HCT116 (cell line): Measurements from ENCODE around the gene LSP1. TPM values are rescaled to one million over a fixed set of nuclear protein-coding genes. Genes with fewer than 3 reads are reported as not detected.

ENCODE experiments used
- ATAC-seq: fragments of 200-7000 bp; cut with Tn5 transposase; 2 replicates; pipeline ENCODE4 v1.9.1; 2020; ENCODE audit warnings: mild to moderate bottlenecking, moderate library complexity
- BruUV-seq: library from RNA; stranded (reverse); fragments of 400-500 nt; replicated peaks from 2 replicates; lab custom pipeline; 2021; lab: Mats Ljungman, UMichigan
- CTCF ChIA-PET: fragments of 300-600 bp; sonication (Branson Sonifier 250); formaldehyde crosslinking; loops from one replicate; lab custom pipeline; 2021; ENCODE audit warnings: antibody characterized with exemption; lab: Charles Lee
- POLR2A ChIA-PET: fragments of 300-600, 350-600 bp; sonication (Branson Sonifier 250); formaldehyde crosslinking; loops from one replicate; lab custom pipeline; 2021; ENCODE audit warnings: antibody characterized with exemption; lab: Charles Lee
- RAD21 ChIA-PET, 2 experiments: fragments of 300-600 bp; sonication (Branson Sonifier 250); formaldehyde crosslinking; loops; one replicate each; lab custom pipeline; 2023; ENCODE audit warnings: low total read pairs in 2 of 2; ENCODE audit not compliant: uncharacterized antibody in 2 of 2, unreplicated experiment in 2 of 2, low non-redundant PET in 1 of 2; lab: Charles Lee
- DNase-seq: peaks from one replicate; pipeline ENCODE4 v3.0.0-alpha.2; 2010; ENCODE audit warnings: low read depth, low spot score
- H2AFZ ChIP-seq: fragments of 200-600 bp; shearing (Covaris generic), sonication (generic); 2 replicates; pipeline ENCODE4 v1.6.1; 2017; ENCODE audit warnings: low read depth, mixed run types, mixed read lengths, antibody characterized with exemption, low read length; ENCODE audit not compliant: poor library complexity, severe bottlenecking
- H3K27ac ChIP-seq: 2 replicates; pipeline ENCODE4 v1.5.1; 2012; ENCODE audit warnings: low read depth, low read length
- H3K27me3 ChIP-seq: fragments of 200-600 bp; sonication (generic); 2 replicates; pipeline ENCODE4 v1.6.1; 2016; ENCODE audit warnings: mixed run types, low read length, mixed read lengths; ENCODE audit not compliant: insufficient read depth
- H3K36me3 ChIP-seq, 2 experiments: fragments of 200-500 bp in 1 of 2; fragments of 200-600 bp in 1 of 2; sonication (Bioruptor generic) in 1 of 2; sonication (generic) in 1 of 2; 2 replicates each; pipeline versions ENCODE4 v1.5.1 to v1.6.1; 2014 to 2016; ENCODE audit warnings: low read length in 2 of 2, inconsistent platforms in 1 of 2, mixed read lengths in 1 of 2, mixed run types in 1 of 2; ENCODE audit not compliant: insufficient read depth in 2 of 2, control insufficient read depth in 1 of 2
- H3K4me1 ChIP-seq, 2 experiments: fragments of 200-600 bp in 1 of 2; sonication (generic) in 1 of 2; 2 replicates each; pipeline versions ENCODE4 v1.5.1 to v1.6.1; 2012 to 2017; ENCODE audit warnings: low read length in 2 of 2, inconsistent platforms in 1 of 2, mild to moderate bottlenecking in 1 of 2, mixed read lengths in 1 of 2, mixed run types in 1 of 2, moderate library complexity in 1 of 2; ENCODE audit not compliant: insufficient read depth in 2 of 2, control insufficient read depth in 1 of 2
- H3K4me2 ChIP-seq: fragments of 200-600 bp; sonication (generic); 2 replicates; pipeline ENCODE4 v1.6.1; 2017; ENCODE audit warnings: mixed run types, low read length, mixed read lengths
- H3K4me3 ChIP-seq, 2 experiments: fragments of 200-600 bp in 1 of 2; sonication (generic) in 1 of 2; replicated peaks in 1 of 2; 2 replicates each; pipeline ENCODE4 v1.5.1; 2011 to 2016; ENCODE audit warnings: low read length in 2 of 2, control low read depth in 1 of 2, low read depth in 1 of 2, mild to moderate bottlenecking in 1 of 2, mixed read lengths in 1 of 2, mixed run types in 1 of 2
- H3K79me2 ChIP-seq: fragments of 200-600 bp; sonication (generic); 2 replicates; pipeline ENCODE4 v1.6.1; 2017; ENCODE audit warnings: mild to moderate bottlenecking, mixed run types, low read length, moderate library complexity, mixed read lengths; ENCODE audit not compliant: insufficient read depth
- H3K9ac ChIP-seq: fragments of 200-600 bp; sonication (generic); 2 replicates; pipeline ENCODE4 v1.6.1; 2016; ENCODE audit warnings: low read length, mixed read lengths
- H3K9me2 ChIP-seq: fragments of 200-600 bp; sonication (generic), shearing (Covaris generic); 2 replicates; pipeline ENCODE4 v1.6.1; 2017; ENCODE audit warnings: mixed run types, mild to moderate bottlenecking, moderate library complexity; ENCODE audit not compliant: insufficient read depth
- H3K9me3 ChIP-seq, 2 experiments: fragments of 200-500 bp in 1 of 2; fragments of 200-600 bp in 1 of 2; sonication (Bioruptor generic) in 1 of 2; sonication (generic) in 1 of 2; 2 replicates each; pipeline ENCODE4 v1.6.1; 2014 to 2017; ENCODE audit warnings: low read length in 2 of 2, mixed read lengths in 2 of 2, inconsistent platforms in 1 of 2, low read depth in 1 of 2, mild to moderate bottlenecking in 1 of 2, mixed run types in 1 of 2, moderate library complexity in 1 of 2; ENCODE audit not compliant: control insufficient read depth in 1 of 2, insufficient read depth in 1 of 2
- H4K20me1 ChIP-seq: fragments of 200-600 bp; sonication (generic), shearing (Covaris generic); 2 replicates; pipeline ENCODE4 v1.6.1; 2017; ENCODE audit warnings: mixed run types, mild to moderate bottlenecking, moderate library complexity; ENCODE audit not compliant: insufficient read depth
- ATF3 ChIP-seq: IDR thresholded peaks from 2 replicates; pipeline ENCODE4 v1.6.1; 2012
- CEBPB ChIP-seq: IDR thresholded peaks from 2 replicates; pipeline ENCODE4 v1.6.1; 2012; ENCODE audit warnings: low read depth
- CTCF ChIP-seq, 3 experiments: fragments of 200-600 bp in 1 of 3; sonication (generic) in 1 of 3; IDR thresholded peaks in 2 of 3; conservative IDR thresholded peaks in 1 of 3; 2 replicates each; pipeline ENCODE4 v1.5.1; 2012 to 2017; ENCODE audit warnings: low read depth in 2 of 3, low read length in 2 of 3, antibody characterized with exemption in 1 of 3, borderline replicate concordance in 1 of 3, control low read depth in 1 of 3, mild to moderate bottlenecking in 1 of 3, mixed read lengths in 1 of 3, mixed run types in 1 of 3, moderate library complexity in 1 of 3; ENCODE audit not compliant: insufficient read depth in 1 of 3
- EGR1 ChIP-seq: IDR thresholded peaks from 2 replicates; pipeline ENCODE4 v1.6.1; 2012; ENCODE audit warnings: low read depth
- EZH2 ChIP-seq: fragments of 200-600 bp; sonication (generic); IDR thresholded peaks from 2 replicates; pipeline ENCODE4 v1.6.1; 2017; ENCODE audit warnings: antibody characterized with exemption, mixed run types
- RAD21 ChIP-seq: IDR thresholded peaks from 2 replicates; pipeline ENCODE4 v1.6.1; 2012; ENCODE audit warnings: low read depth, mild to moderate bottlenecking
- ZNF274 ChIP-seq: fragments of 200-500 bp; sonication (Bioruptor generic); IDR thresholded peaks from 2 replicates; pipeline ENCODE4 v1.6.1; 2014; ENCODE audit warnings: mild to moderate bottlenecking, low read depth, low read length, inconsistent platforms
- intact Hi-C: fragments of 100-400 bp; cut with micrococcal nuclease; formaldehyde crosslinking; loops from 2 replicates; pipeline ENCODE4 v1.10.0; 2022
- total RNA-seq: library from RNA; stranded (reverse); gene quantifications from one replicate; pipeline ENCODE4 v1.2.1, GENCODE V29; 2021; ENCODE audit not compliant: unreplicated experiment

Gene LSP1
- total RNA-seq, 1 experiment from 2014 or later: 1.3 TPM

- Histone ChIP-seq H3K9ac (no peak overlapping the region), H3K9me3 (no peaks in the 10 kb centered on the region), H4K20me1 (no peaks in the 10 kb centered on the region), H3K79me2 (no peaks in the 10 kb centered on the region), H3K36me3 (no peaks in the 10 kb centered on the region), H3K4me1 (no peaks in the 10 kb centered on the region), H2AFZ (no peak overlapping the region), H3K4me2 (no peak overlapping the region), H3K9me2 (no peaks in the 10 kb centered on the region), H3K4me3 (no peak overlapping the region), H3K27me3 (no peaks in the 10 kb centered on the region), H3K27ac (no peak overlapping the region)
- TF ChIP-seq EZH2: no peak
- TF ChIP-seq ZNF274: no peak
- TF ChIP-seq RAD21: no peak
- TF ChIP-seq EGR1: no peak
- no peak for TF ChIP-seq CEBPB
- no peak for TF ChIP-seq ATF3
- no peak for TF ChIP-seq CTCF (IDR thresholded peaks at IDR 0.05 in 2 of 3, conservative IDR thresholded peaks at IDR 0.05 in 1 of 3; ENCODE audit: borderline replicate concordance in 1 of 3, insufficient read depth in 1 of 3, low read depth in 2 of 3, low read length in 2 of 3)
- RAD21 ChIA-PET: no interaction called here
- no peak for DNase-seq
- intact Hi-C loops: no loop called here
- no TSS peak for BruUV-seq
- POLR2A ChIA-PET: no interaction called here
- no peak for ATAC-seq
- CTCF ChIA-PET: interaction anchor here (0.9 to 1.5 kb wide), 2 partner anchors 34 to 158 kb away, joined by 3 read pairs; no protein-coding TSS in a partner anchor
These were observed 12.0 kb upstream of the LSP1 start for GRCh38 chr11:1840780-1841480.
